GM06990 (cell line): ENCODE results near the gene PSD.

Source experiments
- DNase-seq: peaks from one replicate; pipeline ENCODE4 v3.0.0-alpha.2; 2011; ENCODE audit not compliant: insufficient read length; ENCODE audit errors: extremely low read depth
- H3K27me3 ChIP-seq: replicated peaks from 2 replicates; pipeline ENCODE4 v1.6.0; 2011; ENCODE audit warnings: low read length; ENCODE audit not compliant: control insufficient read depth, insufficient read depth
- H3K36me3 ChIP-seq: 2 replicates; pipeline ENCODE4 v1.5.1; 2011; ENCODE audit warnings: low read length; ENCODE audit not compliant: control insufficient read depth, insufficient read depth
- H3K4me3 ChIP-seq: replicated peaks from 2 replicates; pipeline ENCODE4 v1.5.1; 2011; ENCODE audit warnings: low read depth, mild to moderate bottlenecking, control low read depth, low read length
- CTCF ChIP-seq: IDR thresholded peaks from 2 replicates; pipeline ENCODE4 v1.5.1; 2011; ENCODE audit warnings: low read length, control low read depth, mild to moderate bottlenecking, inconsistent platforms; ENCODE audit not compliant: insufficient read depth, poor library complexity, severe bottlenecking

Gene PSD

GRCh38 chr10:102367441-102367840 is 51.1 kb downstream of the PSD start:
- Histone ChIP-seq H3K4me3 (no peak overlapping the region), H3K36me3 (peaks cover 52% of the 10 kb centered on the region), H3K27me3 (no peaks in the 10 kb centered on the region)
- TF ChIP-seq CTCF = no peak
- DNase-seq = no peak

- Histone ChIP-seq H3K27me3 (no peaks in the 10 kb centered on the region), H3K36me3 (peaks cover 49% of the 10 kb centered on the region), H3K4me3 (no peak overlapping the region)
- TF ChIP-seq CTCF = no peak
- DNase-seq = no peak
Measured at GRCh38 chr10:102358712-102359382, 59.7 kb downstream of the PSD start.

GRCh38 chr10:102354451-102354850 is 64.1 kb downstream of the PSD start:
- no peak for TF ChIP-seq CTCF
- Histone ChIP-seq H3K36me3 (peaks cover 40% of the 10 kb centered on the region), H3K4me3 (no peak overlapping the region), H3K27me3 (no peaks in the 10 kb centered on the region)
- DNase-seq = no peak
